Natural killer cell treated with Interleukin-12 subunit alpha and Interleukin-12 subunit beta and Interleukin-15 and Interleukin-18, amount 100 ng/mL, for 72 hours (primary cell): Measurements from ENCODE around the gene ASB3. TPM values are rescaled to one million over a fixed set of nuclear protein-coding genes. Genes with fewer than 3 reads are reported as not detected.
"Not testable (repeated sequence)": the region's sequence is repeated elsewhere in the genome, so short reads cannot be mapped to it uniquely, and the experiment has no call there.

Source experiments
- ATAC-seq, 2 donors: fragments of 150-1000 bp; cut with Tn5 transposase in 1 of 2; sonication (Bioruptor Pico), chemical (Tn5 transposase) in 1 of 2; 2 replicates each; pipeline ENCODE4 v1.10.0; 2021
- DNase-seq: peaks from one replicate; pipeline ENCODE4 v3.0.0; 2022; ENCODE audit warnings: low spot score
- H3K27ac Mint-ChIP-seq, 2 donors: 1 replicate in 1 of 2; 2 replicates in 1 of 2; pipeline ENCODE4 v1.8.0; 2022; ENCODE audit warnings: mixed read lengths in 2 of 2, mild to moderate bottlenecking in 1 of 2, moderate library complexity in 1 of 2
- H3K27me3 Mint-ChIP-seq, 2 donors: 1 replicate in 1 of 2; 2 replicates in 1 of 2; pipeline ENCODE4 v1.8.0; 2022; ENCODE audit warnings: mixed read lengths in 2 of 2
- H3K36me3 Mint-ChIP-seq: one replicate; pipeline ENCODE4 v1.8.0; 2022; ENCODE audit warnings: mixed read lengths
- H3K4me1 Mint-ChIP-seq, 2 donors: 1 replicate in 1 of 2; 2 replicates in 1 of 2; pipeline ENCODE4 v1.8.0; 2022; ENCODE audit warnings: low read depth in 2 of 2, mixed read lengths in 2 of 2, mild to moderate bottlenecking in 1 of 2
- H3K4me3 Mint-ChIP-seq: one replicate; pipeline ENCODE4 v1.8.0; 2022; ENCODE audit warnings: mixed read lengths
- H3K9me3 Mint-ChIP-seq: 2 replicates; pipeline ENCODE4 v1.8.0; 2022; ENCODE audit warnings: mixed read lengths
- total RNA-seq, 2 donors: library from RNA; stranded (reverse); gene quantifications; one replicate each; pipeline ENCODE4 v1.2.3, GENCODE V29; 2022

ASB3 gene
- total RNA-seq, 2 donors from 2014 or later, result 18.9 to 29.1 TPM

DNA sequence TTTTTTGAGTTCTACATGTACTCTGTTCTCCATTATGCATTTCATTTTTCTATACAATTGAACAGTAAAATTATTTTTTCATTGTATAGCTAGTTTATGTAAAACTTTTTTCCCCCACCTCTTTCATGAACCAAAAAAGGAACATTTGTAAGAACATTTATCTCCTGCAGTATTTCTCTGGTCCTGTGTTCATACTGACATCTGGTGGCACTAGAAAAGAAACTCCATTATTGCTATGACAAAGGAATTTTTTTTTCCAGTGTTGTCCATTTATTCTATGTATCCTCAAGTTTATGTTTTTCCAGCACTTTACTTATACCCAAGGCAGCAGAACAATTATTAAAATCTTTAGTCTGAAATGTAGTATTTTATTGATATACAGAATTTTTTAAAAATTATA, 46.6 kb downstream of the ASB3 start:
- H3K9me3 Mint-ChIP-seq, result no peaks in the 10 kb centered on the region
- H3K4me3 Mint-ChIP-seq, result no peak overlapping the region
- no peaks in the 10 kb centered on the region for H3K27me3 Mint-ChIP-seq
- H3K4me1 Mint-ChIP-seq, result peaks cover 7 to 23% of the 10 kb centered on the region in 2 donors
- DNase-seq (no peak), ATAC-seq (no peak)
- peaks cover 9% of the 10 kb centered on the region for H3K36me3 Mint-ChIP-seq
- H3K27ac Mint-ChIP-seq, result no peak overlapping the region

- Mint-ChIP-seq H3K27ac (no peak overlapping the region), H3K4me1 (peaks cover 7 to 28% of the 10 kb centered on the region in 2 donors), H3K9me3 (no peaks in the 10 kb centered on the region)
These were observed 47.7 kb downstream of the ASB3 start for GRCh38 chr2:53739032-53739431.

GRCh38 chr2:53737091-53737490, 49.7 kb downstream of the ASB3 start:
- Mint-ChIP-seq H3K9me3 (no peaks in the 10 kb centered on the region), H3K27me3 (no peaks in the 10 kb centered on the region), H3K27ac (no peak overlapping the region), H3K36me3 (peaks cover 9% of the 10 kb centered on the region), H3K4me3 (no peak overlapping the region), H3K4me1 (peaks cover 5 to 22% of the 10 kb centered on the region in 2 donors)
- DNase-seq, result no peak
- ATAC-seq, result no peak

More at GRCh38 chr2:53739032-53739431, 47.7 kb downstream of the ASB3 start:
- Mint-ChIP-seq H3K4me3 (no peak overlapping the region), H3K36me3 (peaks cover 15% of the 10 kb centered on the region), H3K27me3 (no peaks in the 10 kb centered on the region)
- DNase-seq (no peak), ATAC-seq (no peak)

DNA sequence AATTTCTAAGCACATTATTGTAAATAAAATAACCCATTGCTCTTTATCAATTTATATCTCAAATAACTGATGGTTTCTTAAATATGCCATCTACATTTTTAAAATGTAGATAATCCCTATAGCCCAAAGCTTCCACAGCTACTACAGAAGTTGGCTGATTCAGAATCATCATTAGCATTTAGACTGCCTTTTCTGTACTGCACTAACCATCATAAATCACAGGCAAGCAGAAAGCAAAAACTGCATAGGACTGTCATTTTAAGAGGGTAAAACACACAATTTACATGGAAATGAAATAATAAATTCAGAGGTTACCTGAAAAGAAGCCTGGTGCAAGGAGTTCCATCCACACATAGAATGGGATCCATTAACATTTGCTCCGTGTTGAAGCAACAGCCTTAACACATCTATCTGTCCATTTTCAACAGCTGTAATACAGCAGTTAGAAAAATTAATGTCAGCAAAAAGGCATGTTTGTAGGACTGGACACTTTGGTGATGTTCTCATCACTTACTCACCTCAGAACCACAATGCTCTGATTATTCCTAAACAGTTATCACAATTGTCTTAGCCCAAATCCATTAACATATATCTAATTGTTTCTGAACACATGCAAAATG, 57.5 kb downstream of the ASB3 start:
- Mint-ChIP-seq H3K4me1 (peaks cover 8 to 10% of the 10 kb centered on the region in 2 donors), H3K4me3 (no peak overlapping the region), H3K27ac (no peak overlapping the region), H3K9me3 (no peaks in the 10 kb centered on the region), H3K27me3 (no peaks in the 10 kb centered on the region), H3K36me3 (peaks cover 9% of the 10 kb centered on the region)
- no peak for DNase-seq
- ATAC-seq, result no peak

GRCh38 chr2:53727921-53728320, 58.8 kb downstream of the ASB3 start:
- H3K4me3 Mint-ChIP-seq, result no peak overlapping the region

GRCh38 chr2:53725662-53726061, 61.1 kb downstream of the ASB3 start:
- Mint-ChIP-seq H3K36me3 (peaks cover 6% of the 10 kb centered on the region), H3K9me3 (no peaks in the 10 kb centered on the region), H3K27me3 (no peaks in the 10 kb centered on the region), H3K27ac (no peak overlapping the region), H3K4me1 (peaks cover 24% of the 10 kb centered on the region in 2 donors), H3K4me3 (no peak overlapping the region)
- ATAC-seq (no peak), DNase-seq (no peak)

More at GRCh38 chr2:53727921-53728320, 58.8 kb downstream of the ASB3 start:
- H3K9me3 Mint-ChIP-seq, result no peaks in the 10 kb centered on the region
- H3K27me3 Mint-ChIP-seq, result no peaks in the 10 kb centered on the region
- H3K36me3 Mint-ChIP-seq, result peaks cover 6% of the 10 kb centered on the region
- H3K27ac Mint-ChIP-seq, result no peak overlapping the region
- ATAC-seq, result no peak
- no peak for DNase-seq
- peaks cover 14 to 18% of the 10 kb centered on the region in 2 donors for H3K4me1 Mint-ChIP-seq

- H3K4me3 Mint-ChIP-seq, result no peak overlapping the region
- no peak for ATAC-seq
- H3K9me3 Mint-ChIP-seq, result no peaks in the 10 kb centered on the region
These were observed 62.2 kb downstream of the ASB3 start for GRCh38 chr2:53724536-53724935.

GRCh38 chr2:53720944-53721343, 65.8 kb downstream of the ASB3 start:
- not testable (repeated sequence) for H3K9me3 Mint-ChIP-seq, DNase-seq, H3K27ac Mint-ChIP-seq, H3K4me3 Mint-ChIP-seq, H3K27me3 Mint-ChIP-seq, ATAC-seq, H3K36me3 Mint-ChIP-seq
- H3K4me1 Mint-ChIP-seq, result peaks cover 24 to 34% of the 10 kb centered on the region in 2 donors

More at GRCh38 chr2:53724536-53724935, 62.2 kb downstream of the ASB3 start:
- H3K36me3 Mint-ChIP-seq, result peaks cover 6% of the 10 kb centered on the region
- H3K27ac Mint-ChIP-seq, result no peak overlapping the region
- no peak for DNase-seq
- H3K4me1 Mint-ChIP-seq, result peaks cover 24 to 27% of the 10 kb centered on the region in 2 donors
- H3K27me3 Mint-ChIP-seq, result no peaks in the 10 kb centered on the region

- peaks cover 0 to 9% of the 10 kb centered on the region in 2 donors for H3K4me1 Mint-ChIP-seq
- no peak overlapping the region for H3K27ac Mint-ChIP-seq
- no peaks in the 10 kb centered on the region for H3K27me3 Mint-ChIP-seq
- H3K9me3 Mint-ChIP-seq, result no peaks in the 10 kb centered on the region
- DNase-seq, result no peak
- ATAC-seq, result no peak
- H3K4me3 Mint-ChIP-seq, result no peak overlapping the region
- H3K36me3 Mint-ChIP-seq, result peaks cover 7% of the 10 kb centered on the region
These were observed 71.2 kb downstream of the ASB3 start for GRCh38 chr2:53715568-53715967.

DNA sequence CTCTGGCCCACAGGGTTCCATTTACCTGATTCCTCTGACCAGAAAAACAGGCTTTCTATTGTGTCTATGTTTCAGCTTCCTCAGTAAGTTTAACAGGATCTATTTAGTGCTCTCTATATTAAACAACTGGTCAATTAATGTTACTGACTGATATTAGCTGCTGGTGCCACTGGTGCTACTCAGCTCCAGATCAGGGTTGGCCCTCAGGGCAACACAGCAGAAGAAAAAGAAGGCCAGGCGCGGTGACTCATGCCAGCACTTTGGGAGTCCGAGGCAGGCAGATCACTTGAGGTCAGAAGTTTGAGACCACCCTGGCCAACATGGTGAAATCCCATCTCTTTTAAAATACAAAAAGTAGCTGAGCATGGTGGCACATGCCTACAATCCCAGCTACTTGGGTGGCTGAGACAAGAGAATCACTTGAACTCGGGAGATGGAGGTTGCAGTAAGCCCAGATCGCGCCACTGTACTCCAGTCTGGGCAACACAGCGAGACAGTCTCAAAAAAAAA, 75.4 kb downstream of the ASB3 start:
- no peak overlapping the region for H3K27ac Mint-ChIP-seq
- no peaks in the 10 kb centered on the region for H3K9me3 Mint-ChIP-seq
- DNase-seq (no peak), ATAC-seq (no peak)
- H3K4me3 Mint-ChIP-seq, result no peak overlapping the region
- H3K4me1 Mint-ChIP-seq, result peaks cover 0 to 5% of the 10 kb centered on the region in 2 donors
- no peaks in the 10 kb centered on the region for H3K27me3 Mint-ChIP-seq
- peaks cover 32% of the 10 kb centered on the region for H3K36me3 Mint-ChIP-seq

DNA sequence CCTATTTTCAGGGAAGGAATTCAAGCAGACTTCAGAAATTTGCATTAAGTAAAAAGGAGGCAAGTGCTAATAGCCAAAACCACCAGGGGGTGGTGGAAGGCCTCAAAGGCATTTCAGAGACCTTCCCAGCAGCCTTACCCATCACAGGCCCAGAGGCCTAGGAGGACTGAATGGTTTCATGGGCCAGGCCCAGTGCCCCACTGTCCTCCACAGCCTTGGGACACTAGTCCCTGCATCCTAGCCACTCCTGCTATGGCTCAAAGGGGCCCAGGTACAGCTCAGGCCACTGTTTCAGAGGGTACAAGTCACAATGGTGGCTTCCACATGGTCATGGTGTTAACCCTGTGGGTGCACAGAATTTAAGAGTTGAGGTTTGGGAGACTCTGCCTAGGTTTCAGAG, 77.8 kb downstream of the ASB3 start:
- H3K4me3 Mint-ChIP-seq, result no peak overlapping the region
- no peaks in the 10 kb centered on the region for H3K9me3 Mint-ChIP-seq
- H3K4me1 Mint-ChIP-seq, result peaks cover 0 to 5% of the 10 kb centered on the region in 2 donors
- H3K27ac Mint-ChIP-seq, result no peak overlapping the region
- DNase-seq, result no peak
- peaks cover 32% of the 10 kb centered on the region for H3K36me3 Mint-ChIP-seq
- H3K27me3 Mint-ChIP-seq, result no peaks in the 10 kb centered on the region
- ATAC-seq, result no peak

DNA sequence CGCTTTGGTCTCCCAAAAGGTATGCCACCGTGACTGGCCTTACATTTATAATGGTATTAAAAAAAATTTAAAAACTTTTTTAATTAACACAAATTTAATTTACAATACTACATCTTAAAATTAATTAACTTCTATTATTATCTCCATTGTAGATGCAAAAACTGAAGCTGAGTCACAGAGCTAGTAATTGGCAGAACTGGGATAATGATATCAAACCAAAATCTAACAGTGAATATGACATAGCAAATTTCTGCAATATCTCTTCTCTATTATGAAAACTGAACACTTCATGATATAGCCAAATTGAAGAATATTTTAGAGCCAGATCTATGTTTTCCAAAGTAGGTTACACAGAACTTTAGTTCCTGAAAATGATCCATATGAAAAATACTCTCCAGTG, 85.5 kb downstream of the ASB3 start:
- Mint-ChIP-seq H3K4me1 (peaks cover 0 to 6% of the 10 kb centered on the region in 2 donors), H3K27ac (no peak overlapping the region), H3K27me3 (no peaks in the 10 kb centered on the region), H3K36me3 (peaks cover 25% of the 10 kb centered on the region), H3K9me3 (peaks cover 4% of the 10 kb centered on the region), H3K4me3 (no peak overlapping the region)
- ATAC-seq (no peak), DNase-seq (no peak)

- H3K4me1 Mint-ChIP-seq, result peaks cover 0 to 6% of the 10 kb centered on the region in 2 donors
- peaks cover 25% of the 10 kb centered on the region for H3K36me3 Mint-ChIP-seq
- no peaks in the 10 kb centered on the region for H3K27me3 Mint-ChIP-seq
- no peak for DNase-seq
- no peak overlapping the region for H3K27ac Mint-ChIP-seq
- no peak overlapping the region for H3K4me3 Mint-ChIP-seq
- peaks cover 4% of the 10 kb centered on the region for H3K9me3 Mint-ChIP-seq
- no peak for ATAC-seq
These were observed 89.1 kb downstream of the ASB3 start for GRCh38 chr2:53697686-53698085.

- ATAC-seq (no peak), DNase-seq (no peak)
- peaks cover 0 to 6% of the 10 kb centered on the region in 2 donors for H3K4me1 Mint-ChIP-seq
- H3K27ac Mint-ChIP-seq, result no peak overlapping the region
- no peak overlapping the region for H3K4me3 Mint-ChIP-seq
- H3K36me3 Mint-ChIP-seq, result peaks cover 25% of the 10 kb centered on the region
- H3K27me3 Mint-ChIP-seq, result no peaks in the 10 kb centered on the region
- peaks cover 4% of the 10 kb centered on the region for H3K9me3 Mint-ChIP-seq
These were observed 89.7 kb downstream of the ASB3 start for GRCh38 chr2:53697092-53697491.
